ENCODE data around the gene FKBP1C.

- TF ChIP-seq SUZ12 (IDR thresholded peaks at IDR 0.05; ENCODE audit: extremely low read depth, insufficient read depth, insufficient read length) (no peak), YY1 (IDR thresholded peaks at IDR 0.05; ENCODE audit: insufficient read depth, insufficient read length) (no peak), ZNF274 (IDR thresholded peaks at IDR 0.05; ENCODE audit: low read depth, low read length) (no peak)
Observed at GRCh38 chr6:63180367-63180766, 30.9 kb upstream of the FKBP1C start.

All from NT2/D1 (cell line).